ENCODE data around the gene KIF24.
"Not testable (repeated sequence)": the region's sequence is repeated elsewhere in the genome, so short reads cannot be mapped to it uniquely, and the experiment has no call there.

The KIF24 gene

DNA sequence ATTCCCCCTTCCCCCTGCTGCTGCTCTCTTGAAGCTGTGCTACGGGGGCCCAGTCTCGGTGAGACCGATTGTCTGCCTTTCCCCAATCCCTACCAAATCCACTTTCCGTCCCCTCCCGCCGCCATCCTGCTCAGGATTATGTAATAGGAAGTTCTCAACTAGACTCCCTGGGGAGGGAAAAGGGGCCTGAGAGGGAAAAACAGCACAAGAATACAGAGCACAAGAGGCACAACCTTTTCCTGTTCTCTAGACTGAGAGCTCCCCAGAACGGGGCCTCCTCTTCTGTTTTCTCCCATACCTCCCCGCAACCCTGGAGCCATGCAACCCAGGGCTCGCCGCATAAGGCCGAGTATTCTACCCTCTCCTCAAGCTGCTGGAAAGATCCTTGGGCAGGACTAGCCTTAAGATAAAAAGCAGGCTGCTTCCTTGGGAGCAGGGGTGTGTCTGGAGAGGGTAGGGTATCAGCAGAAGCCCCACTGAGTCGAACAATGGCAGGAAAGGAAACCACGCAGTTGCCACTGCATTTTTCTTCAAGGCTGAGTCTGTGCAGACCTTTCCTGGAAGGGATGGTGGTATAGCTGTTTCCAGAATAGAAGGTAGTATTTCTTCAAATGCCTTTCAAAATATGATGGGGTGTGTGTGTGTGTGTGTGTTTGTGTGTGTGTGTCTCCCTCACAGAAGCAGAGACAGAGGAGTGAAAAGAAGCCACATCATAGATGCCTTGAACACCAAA, 34.7 kb upstream of the KIF24 start:
- DNase-seq (ENCODE audit: low read depth in 3 of 3) = no peak

GRCh38 chr9:34362614-34363214, 33.6 kb upstream of the KIF24 start:
- no peak for DNase-seq (ENCODE audit: low read depth in 3 of 3)

- DNase-seq (ENCODE audit: low read depth in 3 of 3) = not testable (repeated sequence)
Measured at GRCh38 chr9:34352957-34353356, 23.9 kb upstream of the KIF24 start.

GRCh38 chr9:34352122-34352652, 23.1 kb upstream of the KIF24 start:
- DNase-seq (ENCODE audit: low read depth in 3 of 3) = not testable (repeated sequence)

- no peak for DNase-seq (ENCODE audit: low read depth in 3 of 3)
Measured at GRCh38 chr9:34349324-34349723, 20.3 kb upstream of the KIF24 start.

DNA sequence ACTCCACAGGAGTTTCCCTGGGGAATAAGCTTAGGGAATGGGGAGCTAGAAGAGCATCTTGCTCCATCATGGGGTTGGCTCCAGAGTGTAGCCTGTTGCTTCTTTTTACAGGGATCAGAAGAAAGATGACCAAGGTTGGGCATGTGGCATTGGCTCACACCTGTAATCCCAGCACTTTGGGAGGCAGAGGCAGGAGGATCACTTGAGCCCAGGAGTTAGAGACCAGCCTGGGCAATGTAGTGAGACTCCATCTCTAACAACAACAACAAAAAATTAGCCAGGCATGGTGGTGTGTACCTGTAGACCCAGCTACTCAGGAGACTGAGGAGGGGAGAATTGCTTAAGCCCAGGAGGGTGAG, 18.7 kb upstream of the KIF24 start:
- DNase-seq (ENCODE audit: low read depth in 3 of 3) = no peak

- no peak for DNase-seq (ENCODE audit: low read depth in 3 of 3)
Measured at GRCh38 chr9:34346873-34347799, 18.1 kb upstream of the KIF24 start.

DNA sequence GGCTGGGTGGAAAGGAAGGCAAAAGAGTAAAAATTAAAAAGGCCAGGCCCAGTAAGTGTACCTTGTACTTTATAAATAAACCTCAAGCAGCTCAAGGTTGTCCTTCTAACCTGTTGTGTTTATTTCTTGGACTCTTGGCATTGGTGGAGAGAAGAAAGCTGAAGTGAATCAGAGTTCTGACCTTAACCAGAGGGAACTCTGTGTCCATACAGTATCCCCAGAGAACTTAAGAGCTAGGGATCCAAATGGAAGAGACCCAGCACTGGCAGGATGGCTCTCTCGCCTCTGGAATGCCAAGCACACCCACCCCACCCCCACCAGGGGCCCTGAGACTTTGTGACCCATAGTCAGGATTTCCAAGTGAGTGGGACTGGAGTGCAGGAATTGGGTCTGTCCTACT, 14.5 kb upstream of the KIF24 start:
- DNase-seq (ENCODE audit: low read depth in 3 of 3) = no peak

DNA sequence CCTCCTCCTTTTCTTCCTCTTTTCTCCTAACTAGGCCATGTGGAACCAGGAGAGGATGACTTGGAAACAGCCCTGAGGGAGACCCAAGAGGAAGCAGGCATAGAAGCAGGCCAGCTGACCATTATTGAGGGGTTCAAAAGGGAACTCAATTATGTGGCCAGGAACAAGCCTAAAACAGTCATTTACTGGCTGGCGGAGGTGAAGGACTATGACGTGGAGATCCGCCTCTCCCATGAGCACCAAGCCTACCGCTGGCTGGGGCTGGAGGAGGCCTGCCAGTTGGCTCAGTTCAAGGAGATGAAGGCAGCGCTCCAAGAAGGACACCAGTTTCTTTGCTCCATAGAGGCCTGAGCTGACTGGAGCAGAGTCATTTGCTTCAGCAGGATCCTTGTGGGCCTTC, 14.0 kb upstream of the KIF24 start:
- DNase-seq (ENCODE audit: low read depth in 3 of 3) = no peak

GRCh38 chr9:34341659-34342295, 12.7 kb upstream of the KIF24 start:
- no peak for DNase-seq (ENCODE audit: low read depth in 3 of 3)

GRCh38 chr9:34338665-34339385, 9.8 kb upstream of the KIF24 start:
- DNase-seq (ENCODE audit: low read depth in 3 of 3) = no peak

DNA sequence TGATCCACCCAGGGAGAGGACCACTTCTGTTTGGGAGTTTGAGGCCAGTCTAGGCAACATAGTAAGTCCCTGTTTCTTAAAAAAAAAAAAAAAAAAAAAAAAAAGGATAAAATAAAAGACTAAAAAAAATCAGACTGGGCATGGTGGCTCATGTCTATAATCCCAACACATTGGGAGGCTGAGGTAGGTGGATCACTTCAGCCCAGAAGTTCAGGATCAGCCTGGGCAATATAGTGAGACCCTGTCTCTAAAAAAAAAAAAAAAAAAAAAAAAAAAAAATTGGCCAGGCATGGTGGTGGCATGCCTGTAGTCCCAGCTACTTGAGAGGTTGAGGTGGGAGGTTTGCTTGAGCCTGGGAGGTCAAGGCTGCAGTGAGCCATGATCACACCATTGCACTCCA, 9.0 kb upstream of the KIF24 start:
- DNase-seq (ENCODE audit: low read depth in 3 of 3) = not testable (repeated sequence)

DNA sequence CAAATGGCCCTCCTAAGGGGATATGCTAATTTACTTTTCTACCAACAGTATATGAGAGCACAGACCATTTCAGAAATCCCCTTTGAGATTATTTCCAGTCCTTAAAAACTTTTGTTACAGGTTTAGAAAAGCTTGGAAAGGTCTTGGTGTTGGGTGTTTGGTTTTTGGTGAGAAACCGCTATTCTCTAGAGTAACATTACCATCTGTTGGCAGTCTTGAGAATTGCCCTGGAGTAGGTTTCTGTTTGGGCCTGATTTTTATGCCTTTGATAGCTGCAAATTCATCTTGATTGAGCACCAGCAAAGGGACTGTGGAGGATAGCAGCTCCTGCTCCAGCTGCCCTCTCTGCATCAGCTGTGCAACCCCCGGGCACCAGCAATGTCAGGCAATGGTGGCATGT, 8.3 kb upstream of the KIF24 start:
- DNase-seq (ENCODE audit: low read depth in 3 of 3) = no peak

DNA sequence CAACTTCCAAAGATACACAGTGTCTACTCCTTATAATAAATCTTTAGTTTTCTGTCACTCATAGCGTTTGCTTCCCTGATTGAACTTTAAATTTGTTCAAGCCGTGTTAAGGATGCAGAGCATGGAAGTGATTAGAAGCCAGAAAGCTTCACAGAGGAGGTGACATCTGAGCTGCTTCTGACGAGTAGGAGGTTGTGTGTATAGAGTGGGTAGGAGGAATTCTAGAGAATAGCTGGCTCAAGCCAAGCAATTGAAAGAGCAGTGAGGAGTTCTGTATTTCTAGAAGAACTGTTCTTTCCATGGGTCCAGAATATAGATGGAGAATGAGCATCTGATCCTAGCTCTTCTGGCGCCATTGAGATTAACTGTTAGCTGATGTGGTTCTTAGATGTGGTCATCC, 6.3 kb upstream of the KIF24 start:
- no peak for DNase-seq (ENCODE audit: low read depth in 3 of 3)

DNA sequence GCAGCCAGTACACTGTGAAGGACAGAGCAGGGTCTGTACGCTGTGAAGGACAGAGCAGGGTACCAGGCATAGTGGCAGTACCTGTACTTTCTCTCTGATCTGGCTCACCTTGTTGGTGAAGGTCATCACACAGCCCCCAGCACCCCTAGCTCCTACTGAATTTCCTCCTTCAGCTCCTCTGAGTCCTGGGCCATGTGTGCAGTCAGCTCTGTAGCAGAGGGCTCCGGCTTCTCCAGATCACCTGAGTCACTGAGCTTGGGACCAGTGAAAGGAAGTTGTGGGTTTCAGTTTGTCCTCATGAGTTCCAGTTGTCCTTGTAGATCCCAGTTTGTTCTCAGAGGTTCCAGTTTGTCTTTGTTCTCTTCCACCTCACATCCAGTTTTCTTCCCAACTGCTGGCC, 5.8 kb upstream of the KIF24 start:
- DNase-seq (ENCODE audit: low read depth in 3 of 3) = no peak

- no peak for DNase-seq (ENCODE audit: low read depth in 3 of 3)
Measured at GRCh38 chr9:34334337-34334824, 5.3 kb upstream of the KIF24 start.

GRCh38 chr9:34333836-34334235, 4.8 kb upstream of the KIF24 start:
- DNase-seq (ENCODE audit: low read depth in 3 of 3) = no peak

DNA sequence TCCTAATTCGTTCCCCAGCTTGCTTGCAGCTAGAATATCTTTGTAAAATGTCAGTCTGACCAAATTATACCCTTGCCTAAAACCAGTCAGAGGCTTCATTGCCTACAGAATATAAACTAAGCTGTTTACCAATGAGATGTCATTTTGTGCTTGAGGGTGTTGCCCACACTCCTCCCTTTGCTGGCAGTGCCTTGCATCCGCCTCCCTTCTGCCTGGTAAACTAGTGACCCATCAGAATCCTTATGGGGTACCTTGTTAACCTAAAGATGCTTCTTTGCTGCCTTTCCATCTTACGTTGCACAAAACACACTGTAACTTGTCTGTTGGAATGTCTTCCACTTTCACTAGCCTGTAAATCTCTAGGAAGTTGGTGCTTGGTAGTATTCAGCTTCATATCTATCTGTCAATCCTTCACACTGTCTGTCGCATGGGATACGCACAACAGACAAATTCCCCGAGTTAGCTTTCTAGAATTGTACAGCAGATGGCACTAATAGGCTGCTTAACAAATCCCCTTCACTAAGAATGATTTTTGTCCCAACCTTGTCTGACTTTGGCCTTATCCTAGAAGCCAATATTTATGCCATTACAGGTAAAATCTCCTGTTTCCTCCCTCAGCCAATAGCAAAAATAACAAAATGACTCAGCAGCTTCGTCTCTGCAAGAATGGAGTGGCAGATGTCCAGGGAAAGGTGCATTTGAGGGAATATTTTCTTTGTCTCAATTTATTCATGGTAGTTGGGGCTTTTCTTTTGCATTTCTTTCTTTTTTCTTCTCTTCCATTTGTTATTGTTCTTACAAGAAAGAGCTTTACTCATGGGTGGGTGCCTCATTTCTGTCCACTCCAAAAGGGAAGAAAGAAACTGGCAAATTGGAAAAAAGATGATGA, 3.3 kb upstream of the KIF24 start:
- no peak for DNase-seq (ENCODE audit: low read depth in 3 of 3)

- no peak for DNase-seq (ENCODE audit: low read depth in 3 of 3)
Measured at GRCh38 chr9:34331196-34331595, 2.1 kb upstream of the KIF24 start.

GRCh38 chr9:34328500-34328986, 525 bp downstream of the KIF24 start:
- no peak for DNase-seq (ENCODE audit: low read depth in 3 of 3)

All from stimulated activated CD4-positive, alpha-beta T cell treated with anti-CD3 and anti-CD28 coated beads, TNF-alpha, amount 100 ng/mL, for 24 hours (primary cell).